Natural killer cell (primary cell): Measurements from ENCODE around the gene NUDT14. TPM values are rescaled to one million over a fixed set of nuclear protein-coding genes. Genes with fewer than 3 reads are reported as not detected.

Experiments used
- ATAC-seq, 3 donors: fragments of 150-1000 bp in 2 of 3; fragments of 200-7000 bp in 1 of 3; cut with Tn5 transposase; 1 replicate in 1 of 3; 2 replicates in 2 of 3; pipeline ENCODE4 v1.10.0; 2021; ENCODE audit warnings: mild to moderate bottlenecking in 2 of 3, moderate library complexity in 2 of 3
- DNase-seq, 2 donors: peaks; one replicate each; pipeline versions ENCODE4 v3.0.0 to v3.0.0-alpha.2; 2013 to 2021; ENCODE audit warnings: mixed read lengths in 1 of 2
- H3K27ac ChIP-seq: one replicate; pipeline ENCODE4 v1.5.1; 2013; ENCODE audit warnings: mild to moderate bottlenecking, low read length
- H3K27me3 ChIP-seq: one replicate; pipeline ENCODE4 v1.6.1; 2013; ENCODE audit warnings: low read length; ENCODE audit not compliant: control insufficient read depth, insufficient read depth
- H3K36me3 ChIP-seq: one replicate; pipeline ENCODE4 v1.6.1; 2013; ENCODE audit warnings: low read length; ENCODE audit not compliant: control insufficient read depth, insufficient read depth
- H3K4me1 ChIP-seq: one replicate; pipeline ENCODE4 v1.6.1; 2013; ENCODE audit warnings: low read length; ENCODE audit not compliant: control insufficient read depth, insufficient read depth
- H3K4me3 ChIP-seq: one replicate; pipeline ENCODE4 v1.5.1; 2013; ENCODE audit warnings: low read length
- H3K9me3 ChIP-seq: one replicate; pipeline ENCODE4 v1.6.1; 2013; ENCODE audit warnings: low read length; ENCODE audit not compliant: control insufficient read depth, insufficient read depth
- H3K27ac Mint-ChIP-seq, 2 donors: one replicate each; pipeline ENCODE4 v1.8.0; 2022; ENCODE audit warnings: mild to moderate bottlenecking in 2 of 2, mixed read lengths in 2 of 2, moderate library complexity in 1 of 2
- H3K27me3 Mint-ChIP-seq, 2 donors: one replicate each; pipeline ENCODE4 v1.8.0; 2022; ENCODE audit warnings: low read depth in 2 of 2, mixed read lengths in 2 of 2
- H3K36me3 Mint-ChIP-seq: one replicate; pipeline ENCODE4 v1.8.0; 2022; ENCODE audit warnings: mixed read lengths
- H3K4me1 Mint-ChIP-seq, 2 donors: one replicate each; pipeline ENCODE4 v1.8.0; 2022; ENCODE audit warnings: mixed read lengths in 2 of 2
- H3K4me3 Mint-ChIP-seq: one replicate; pipeline ENCODE4 v1.8.0; 2022; ENCODE audit warnings: mild to moderate bottlenecking, moderate library complexity, mixed read lengths
- H3K9me3 Mint-ChIP-seq, 2 donors: one replicate each; pipeline ENCODE4 v1.8.0; 2022; ENCODE audit warnings: mixed read lengths in 2 of 2
- WGBS: methylation state at CpG from one replicate; pipeline ENCODE4 v1.1.7; 2013; ENCODE audit warnings: missing lambda C conversion rate; ENCODE audit not compliant: insufficient coverage; 5-methylcytosine and 5-hydroxymethylcytosine counted together
- intact Hi-C: fragments of 100-400 bp; cut with micrococcal nuclease; formaldehyde crosslinking; loops from one replicate; pipeline ENCODE4 v1.14.2; 2022
- total RNA-seq, 4 donors: library from RNA; stranded (reverse); fragments of 120-200 nt in 1 of 4; gene quantifications; one replicate each; pipeline versions ENCODE4 v1.2.3 to v1.2.4, GENCODE V29; 2013 to 2022
- TF ChIP-seq, protein P1 (sequence below): fragments of 200-600 bp; IDR thresholded peaks from one replicate; pipeline ENCODE4 v1.8.0; 2022; ENCODE audit warnings: antibody characterized with exemption

NUDT14 gene
- total RNA-seq, 3 donors from 2014 or later (not counting 1 experiment from before 2014, with no cell fraction given): 16.0 to 32.9 (median 22.8) TPM

DNA sequence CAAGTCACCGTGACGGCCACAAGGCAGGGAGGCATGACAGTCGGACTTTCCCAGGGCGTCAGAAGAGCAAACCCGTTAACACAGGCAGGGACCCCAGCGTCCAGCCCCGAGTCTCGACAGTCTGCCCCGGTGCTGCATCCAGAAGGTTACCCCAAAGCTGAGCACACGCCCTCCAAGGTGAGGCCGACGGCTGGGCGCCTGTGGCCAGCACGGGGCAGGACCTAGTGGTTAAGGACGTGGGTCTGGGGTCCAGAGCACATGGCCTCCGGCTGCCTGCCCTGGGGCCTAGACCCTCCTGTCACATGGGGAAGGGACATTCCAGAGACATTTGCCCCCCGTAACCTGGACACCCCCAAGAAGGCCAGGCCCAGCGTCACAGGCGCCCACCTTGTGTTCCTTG lies 37.5 kb upstream of the NUDT14 start:
- H3K27me3 ChIP-seq: no peaks in the 10 kb centered on the region
- no peaks in the 10 kb centered on the region for H3K9me3 ChIP-seq
- no peak for DNase-seq
- H3K9me3 Mint-ChIP-seq: no peaks in the 10 kb centered on the region
- no peak overlapping the region for H3K27ac ChIP-seq
- H3K27ac Mint-ChIP-seq: no peak overlapping the region
- no peak for ATAC-seq
- no peaks in the 10 kb centered on the region for H3K4me1 ChIP-seq
- peaks cover 7 to 8% of the 10 kb centered on the region in 2 donors for H3K4me1 Mint-ChIP-seq
- no peak overlapping the region for H3K4me3 Mint-ChIP-seq
- intact Hi-C loops: no loop called here
- H3K36me3 ChIP-seq: peaks cover 39% of the 10 kb centered on the region
- TF ChIP-seq, protein P1, sequence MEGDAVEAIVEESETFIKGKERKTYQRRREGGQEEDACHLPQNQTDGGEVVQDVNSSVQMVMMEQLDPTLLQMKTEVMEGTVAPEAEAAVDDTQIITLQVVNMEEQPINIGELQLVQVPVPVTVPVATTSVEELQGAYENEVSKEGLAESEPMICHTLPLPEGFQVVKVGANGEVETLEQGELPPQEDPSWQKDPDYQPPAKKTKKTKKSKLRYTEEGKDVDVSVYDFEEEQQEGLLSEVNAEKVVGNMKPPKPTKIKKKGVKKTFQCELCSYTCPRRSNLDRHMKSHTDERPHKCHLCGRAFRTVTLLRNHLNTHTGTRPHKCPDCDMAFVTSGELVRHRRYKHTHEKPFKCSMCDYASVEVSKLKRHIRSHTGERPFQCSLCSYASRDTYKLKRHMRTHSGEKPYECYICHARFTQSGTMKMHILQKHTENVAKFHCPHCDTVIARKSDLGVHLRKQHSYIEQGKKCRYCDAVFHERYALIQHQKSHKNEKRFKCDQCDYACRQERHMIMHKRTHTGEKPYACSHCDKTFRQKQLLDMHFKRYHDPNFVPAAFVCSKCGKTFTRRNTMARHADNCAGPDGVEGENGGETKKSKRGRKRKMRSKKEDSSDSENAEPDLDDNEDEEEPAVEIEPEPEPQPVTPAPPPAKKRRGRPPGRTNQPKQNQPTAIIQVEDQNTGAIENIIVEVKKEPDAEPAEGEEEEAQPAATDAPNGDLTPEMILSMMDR: no peak
- no peaks in the 10 kb centered on the region for H3K36me3 Mint-ChIP-seq
- no peaks in the 10 kb centered on the region for H3K27me3 Mint-ChIP-seq
- no peak overlapping the region for H3K4me3 ChIP-seq
- WGBS: 93% methylated on average over 19 of the region's 19 CpGs

DNA sequence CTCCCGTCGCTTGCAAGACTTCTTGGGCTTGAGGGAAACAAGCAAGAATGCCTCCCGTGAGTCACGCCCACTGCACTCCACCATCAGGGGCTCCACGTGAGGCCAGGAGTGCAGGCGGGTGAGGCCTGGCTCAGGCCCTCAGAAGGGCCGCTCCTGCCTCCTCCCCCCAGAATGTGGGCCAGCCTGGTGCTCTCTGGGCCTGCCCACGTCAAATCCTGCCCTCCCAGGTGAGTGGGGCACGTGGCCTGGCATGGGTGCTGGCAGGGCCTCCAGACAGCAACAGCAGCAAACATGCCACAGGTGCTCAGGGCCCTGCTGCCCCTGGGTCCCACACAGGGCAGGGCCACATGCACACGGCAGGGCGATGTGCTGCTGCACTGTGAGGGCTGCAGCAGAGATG lies 36.7 kb upstream of the NUDT14 start:
- DNase-seq: no peak
- Histone ChIP-seq H3K4me3 (no peak overlapping the region), H3K36me3 (peaks cover 46% of the 10 kb centered on the region), H3K4me1 (no peaks in the 10 kb centered on the region), H3K9me3 (no peaks in the 10 kb centered on the region), H3K27me3 (no peaks in the 10 kb centered on the region), H3K27ac (no peak overlapping the region)
- Mint-ChIP-seq H3K4me1 (peaks cover 7 to 8% of the 10 kb centered on the region in 2 donors), H3K9me3 (no peaks in the 10 kb centered on the region), H3K36me3 (no peaks in the 10 kb centered on the region), H3K27me3 (no peaks in the 10 kb centered on the region), H3K27ac (no peak overlapping the region), H3K4me3 (no peak overlapping the region)
- 96% methylated on average over 11 of the region's 11 CpGs for WGBS
- intact Hi-C loops: no loop called here
- no peak for ATAC-seq
- TF ChIP-seq, protein P1: no peak

DNA sequence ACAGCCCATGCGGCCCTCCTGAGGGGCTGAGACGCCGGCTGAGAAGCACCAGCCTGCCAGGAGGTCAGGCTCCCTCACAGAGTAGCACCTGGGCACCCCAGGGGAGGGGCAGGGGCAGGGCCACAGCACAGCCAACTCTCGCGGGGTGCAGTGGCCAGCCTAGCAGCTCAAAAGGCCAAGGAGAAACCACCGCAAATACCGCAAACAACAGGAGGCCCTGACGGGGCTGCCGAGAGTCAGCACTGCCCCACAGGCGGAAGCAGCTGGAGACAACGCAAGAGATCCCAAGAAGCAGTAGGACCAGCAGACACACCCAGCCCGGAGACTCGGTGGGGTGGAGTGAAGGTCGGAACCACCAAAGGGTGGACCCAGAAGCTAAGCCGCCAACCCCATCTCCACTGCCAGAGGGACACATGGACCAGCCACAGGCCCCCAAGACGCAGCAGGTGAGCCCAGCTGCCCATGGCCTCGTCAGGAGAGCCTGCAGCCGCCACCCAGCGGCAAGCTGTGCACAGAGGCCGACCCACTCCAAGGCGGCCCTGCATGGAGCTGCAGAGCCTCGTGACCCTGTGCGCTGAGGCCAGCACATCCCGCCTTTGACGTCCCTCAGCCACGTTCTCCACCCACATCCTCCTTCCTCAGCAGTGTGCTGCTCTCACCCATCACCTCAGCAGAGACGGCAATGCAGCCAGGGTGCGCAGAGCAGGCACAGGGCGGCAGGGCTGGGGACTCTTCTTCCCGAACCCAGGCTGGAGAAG lies 35.6 kb upstream of the NUDT14 start:
- no peak overlapping the region for H3K4me3 Mint-ChIP-seq
- Histone ChIP-seq H3K4me3 (no peak overlapping the region), H3K27me3 (no peaks in the 10 kb centered on the region), H3K9me3 (no peaks in the 10 kb centered on the region), H3K36me3 (peaks cover 48% of the 10 kb centered on the region), H3K27ac (no peak overlapping the region), H3K4me1 (no peaks in the 10 kb centered on the region)
- H3K4me1 Mint-ChIP-seq: peaks cover 7 to 8% of the 10 kb centered on the region in 2 donors
- ATAC-seq (no peak), DNase-seq (no peak)
- H3K27ac Mint-ChIP-seq: no peak overlapping the region
- H3K9me3 Mint-ChIP-seq: no peaks in the 10 kb centered on the region
- H3K36me3 Mint-ChIP-seq: no peaks in the 10 kb centered on the region
- TF ChIP-seq, protein P1: no peak
- H3K27me3 Mint-ChIP-seq: no peaks in the 10 kb centered on the region
- WGBS: 91% methylated on average over 30 of the region's 30 CpGs
- intact Hi-C loops: no loop called here

DNA sequence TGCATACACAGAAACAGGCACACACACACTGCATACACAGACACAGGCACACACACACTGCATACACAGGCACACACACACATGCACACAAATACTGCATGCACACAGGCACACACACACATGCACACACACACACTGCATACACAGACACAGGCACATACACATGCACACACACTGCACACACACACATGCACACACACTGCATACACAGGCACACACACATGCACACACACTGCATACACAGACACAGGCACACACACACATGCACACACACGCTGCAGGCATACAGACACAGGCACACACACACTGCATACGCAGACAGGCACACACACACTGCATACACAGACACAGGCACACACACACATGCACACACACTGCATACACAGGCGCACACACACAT lies 34.5 kb upstream of the NUDT14 start:
- Mint-ChIP-seq H3K4me3 (no peak overlapping the region), H3K4me1 (peaks cover 7 to 8% of the 10 kb centered on the region in 2 donors), H3K36me3 (no peaks in the 10 kb centered on the region), H3K27me3 (no peaks in the 10 kb centered on the region), H3K27ac (no peak overlapping the region), H3K9me3 (no peaks in the 10 kb centered on the region)
- no peak for ATAC-seq
- no peaks in the 10 kb centered on the region for H3K9me3 ChIP-seq
- no peak overlapping the region for H3K27ac ChIP-seq
- no peaks in the 10 kb centered on the region for H3K4me1 ChIP-seq
- H3K36me3 ChIP-seq: peaks cover 38% of the 10 kb centered on the region
- intact Hi-C loops: no loop called here
- WGBS: 72% methylated on average over 3 of the region's 3 CpGs
- DNase-seq: no peak
- no peak overlapping the region for H3K4me3 ChIP-seq
- no peaks in the 10 kb centered on the region for H3K27me3 ChIP-seq
- TF ChIP-seq, protein P1: no peak
